Left renal pelvis (tissue), 4 donors: ENCODE measurements around the gene DYNLT1. TPM values are rescaled to one million over a fixed set of nuclear protein-coding genes. Genes with fewer than 3 reads are reported as not detected.
"Not testable (repeated sequence)": the region's sequence is repeated elsewhere in the genome, so short reads cannot be mapped to it uniquely, and the experiment has no call there.

ENCODE experiments used
- DNase-seq, 4 donors: peaks; one replicate each; pipeline ENCODE4 v3.0.0-alpha.2; 2013; ENCODE audit warnings: low read depth in 4 of 4, low spot score in 3 of 4
- polyA plus RNA-seq, 4 donors: library from polyadenylated mRNA; unstranded; fragments of 120-200 nt; gene quantifications; one replicate each; pipeline ENCODE4 v1.2.1, GENCODE V29; 2013; ENCODE audit not compliant: insufficient read length in 4 of 4

Gene DYNLT1
- polyA plus RNA-seq, 4 donors = 121 to 196 (median 157) TPM

- DNase-seq = no peak
These were observed 710 bp downstream of the DYNLT1 start for GRCh38 chr6:158643836-158644230.

- no peak for DNase-seq
These were observed 2.4 kb downstream of the DYNLT1 start for GRCh38 chr6:158642097-158642601.

- no peak for DNase-seq
These were observed 4.0 kb downstream of the DYNLT1 start for GRCh38 chr6:158640519-158640918.

GRCh38 chr6:158639056-158639455, 5.5 kb downstream of the DYNLT1 start:
- DNase-seq = no peak

GRCh38 chr6:158638324-158638854, 6.2 kb downstream of the DYNLT1 start:
- no peak for DNase-seq

- no peak for DNase-seq
These were observed 7.8 kb downstream of the DYNLT1 start for GRCh38 chr6:158636778-158637177.

- no peak for DNase-seq
These were observed 9.0 kb downstream of the DYNLT1 start for GRCh38 chr6:158635427-158636073.

- no peak for DNase-seq
These were observed 9.7 kb downstream of the DYNLT1 start for GRCh38 chr6:158634695-158635426.

GRCh38 chr6:158633127-158633526, 11.4 kb downstream of the DYNLT1 start:
- no peak for DNase-seq

GRCh38 chr6:158632538-158633119, 11.9 kb downstream of the DYNLT1 start:
- DNase-seq = not testable (repeated sequence)

- no peak for DNase-seq
These were observed 12.6 kb downstream of the DYNLT1 start for GRCh38 chr6:158631678-158632537.

- no peak for DNase-seq
These were observed 13.5 kb downstream of the DYNLT1 start for GRCh38 chr6:158630938-158631616.

GRCh38 chr6:158629367-158630221, 14.9 kb downstream of the DYNLT1 start:
- DNase-seq = no peak

- DNase-seq = no peak
These were observed 16.0 kb downstream of the DYNLT1 start for GRCh38 chr6:158628542-158628941.

- no peak for DNase-seq
These were observed 16.7 kb downstream of the DYNLT1 start for GRCh38 chr6:158627940-158628211.

GRCh38 chr6:158627168-158627939, 17.2 kb downstream of the DYNLT1 start:
- no peak for DNase-seq

GRCh38 chr6:158626360-158627167, 18.0 kb downstream of the DYNLT1 start:
- DNase-seq = no peak

GRCh38 chr6:158625881-158626305, 18.6 kb downstream of the DYNLT1 start:
- no peak for DNase-seq
